Neural progenitor cell (in vitro differentiated cells): ENCODE results near the gene KRTAP10-4. TPM values are rescaled to one million over a fixed set of nuclear protein-coding genes. Genes with fewer than 3 reads are reported as not detected.
"Not testable (repeated sequence)": the region's sequence is repeated elsewhere in the genome, so short reads cannot be mapped to it uniquely, and the experiment has no call there.

Source experiments
- DNase-seq: peaks from one replicate; pipeline ENCODE4 v3.0.0-alpha.2; 2016; ENCODE audit warnings: low spot score
- H2AFZ ChIP-seq: fragments of 200-600 bp; sonication (generic); replicated peaks from 2 replicates; pipeline ENCODE4 v1.6.1; 2016; ENCODE audit warnings: antibody characterized with exemption
- H3F3A ChIP-seq: fragments of 200-600 bp; sonication (generic); 2 replicates; pipeline ENCODE4 v1.6.1; 2016; ENCODE audit warnings: antibody characterized with exemption, low read depth
- H3K27ac ChIP-seq: fragments of 200-600 bp; sonication (generic); 2 replicates; pipeline ENCODE4 v1.5.1; 2016; ENCODE audit warnings: mild to moderate bottlenecking
- H3K27me3 ChIP-seq: fragments of 200-600 bp; sonication (generic); 2 replicates; pipeline ENCODE4 v1.6.1; 2016; ENCODE audit warnings: mild to moderate bottlenecking, moderate library complexity
- H3K36me3 ChIP-seq: fragments of 200-600 bp; sonication (generic); 2 replicates; pipeline ENCODE4 v1.5.1; 2016
- H3K4me1 ChIP-seq: fragments of 200-600 bp; sonication (generic); 2 replicates; pipeline ENCODE4 v1.6.1; 2016; ENCODE audit warnings: mixed run types
- H3K4me2 ChIP-seq: fragments of 200-600 bp; sonication (generic); 2 replicates; pipeline ENCODE4 v1.6.1; 2016
- H3K4me3 ChIP-seq: fragments of 200-600 bp; sonication (generic); 2 replicates; pipeline ENCODE4 v1.5.1; 2016
- H3K79me2 ChIP-seq: fragments of 200-600 bp; sonication (generic); 2 replicates; pipeline ENCODE4 v1.6.1; 2016; ENCODE audit warnings: low read depth
- H3K9ac ChIP-seq: fragments of 200-600 bp; sonication (generic); 2 replicates; pipeline ENCODE4 v1.6.1; 2016
- H3K9me3 ChIP-seq: fragments of 200-600 bp; sonication (generic); 2 replicates; pipeline ENCODE4 v1.5.1; 2016; ENCODE audit warnings: low read depth
- H4K20me1 ChIP-seq: fragments of 200-600 bp; sonication (generic); 2 replicates; pipeline ENCODE4 v1.6.1; 2016; ENCODE audit warnings: low read depth
- H3K27ac Mint-ChIP-seq: 3 replicates; pipeline ENCODE4 v1.8.0; 2021; ENCODE audit warnings: mixed read lengths
- H3K27me3 Mint-ChIP-seq: 2 replicates; pipeline ENCODE4 v1.8.0; 2022; ENCODE audit warnings: low read depth, mild to moderate bottlenecking, inconsistent platforms, moderate library complexity, mixed read lengths; ENCODE audit not compliant: insufficient read depth
- H3K36me3 Mint-ChIP-seq: 3 replicates; pipeline ENCODE4 v1.8.0; 2021; ENCODE audit warnings: mixed read lengths
- H3K4me1 Mint-ChIP-seq: 3 replicates; pipeline ENCODE4 v1.8.0; 2021; ENCODE audit warnings: mixed read lengths
- H3K4me3 Mint-ChIP-seq: 3 replicates; pipeline ENCODE4 v1.8.0; 2021; ENCODE audit warnings: mild to moderate bottlenecking, moderate library complexity, mixed read lengths
- H3K9me3 Mint-ChIP-seq: 3 replicates; pipeline ENCODE4 v1.8.0; 2020; ENCODE audit warnings: mixed read lengths
- EZH2 ChIP-seq: fragments of 200-600 bp; sonication (generic); IDR thresholded peaks from 2 replicates; pipeline ENCODE4 v1.6.1; 2017; ENCODE audit warnings: antibody characterized with exemption, mild to moderate bottlenecking, moderate library complexity
- EZH2phosphoT487 ChIP-seq: fragments of 200-600 bp; sonication (generic); IDR thresholded peaks from 2 replicates; pipeline ENCODE4 v1.6.1; 2017; ENCODE audit warnings: antibody characterized with exemption
- total RNA-seq: library from RNA; depleted of rRNA; stranded (reverse); fragments of >200 nt; gene quantifications from 2 replicates; pipeline ENCODE4 v1.2.3, GENCODE V29; 2015; ENCODE audit warnings: low replicate concordance
- TF ChIP-seq, protein P1 (sequence below): fragments of 200-600 bp; sonication (generic); IDR thresholded peaks from 2 replicates; pipeline ENCODE4 v1.5.1; 2017; ENCODE audit warnings: antibody characterized with exemption, mild to moderate bottlenecking

The KRTAP10-4 gene
- total RNA-seq, 1 donor from 2014 or later, result not detected

- no peak for TF ChIP-seq EZH2phosphoT487
- TF ChIP-seq EZH2, result no peak
- TF ChIP-seq, protein P1, sequence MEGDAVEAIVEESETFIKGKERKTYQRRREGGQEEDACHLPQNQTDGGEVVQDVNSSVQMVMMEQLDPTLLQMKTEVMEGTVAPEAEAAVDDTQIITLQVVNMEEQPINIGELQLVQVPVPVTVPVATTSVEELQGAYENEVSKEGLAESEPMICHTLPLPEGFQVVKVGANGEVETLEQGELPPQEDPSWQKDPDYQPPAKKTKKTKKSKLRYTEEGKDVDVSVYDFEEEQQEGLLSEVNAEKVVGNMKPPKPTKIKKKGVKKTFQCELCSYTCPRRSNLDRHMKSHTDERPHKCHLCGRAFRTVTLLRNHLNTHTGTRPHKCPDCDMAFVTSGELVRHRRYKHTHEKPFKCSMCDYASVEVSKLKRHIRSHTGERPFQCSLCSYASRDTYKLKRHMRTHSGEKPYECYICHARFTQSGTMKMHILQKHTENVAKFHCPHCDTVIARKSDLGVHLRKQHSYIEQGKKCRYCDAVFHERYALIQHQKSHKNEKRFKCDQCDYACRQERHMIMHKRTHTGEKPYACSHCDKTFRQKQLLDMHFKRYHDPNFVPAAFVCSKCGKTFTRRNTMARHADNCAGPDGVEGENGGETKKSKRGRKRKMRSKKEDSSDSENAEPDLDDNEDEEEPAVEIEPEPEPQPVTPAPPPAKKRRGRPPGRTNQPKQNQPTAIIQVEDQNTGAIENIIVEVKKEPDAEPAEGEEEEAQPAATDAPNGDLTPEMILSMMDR, result no peak
- H3K27ac Mint-ChIP-seq, result no peak overlapping the region
Measured at GRCh38 chr21:44579056-44579832, 5.7 kb downstream of the KRTAP10-4 start.

DNA sequence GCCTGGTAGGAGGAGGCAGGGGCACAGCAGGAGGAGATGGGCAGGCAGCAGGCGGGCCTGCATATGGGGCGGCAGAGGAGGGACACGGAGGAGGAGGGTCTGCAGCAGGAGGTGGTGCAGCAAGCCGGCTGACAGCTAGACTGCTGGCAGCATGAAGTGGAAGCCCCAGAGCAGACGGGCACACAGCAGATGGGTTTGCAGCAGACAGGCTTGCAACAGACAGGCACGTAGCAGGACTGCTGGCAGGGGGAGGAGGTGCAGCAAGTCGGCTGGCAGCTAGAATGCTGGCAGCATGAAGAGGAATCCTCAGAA, 6.3 kb downstream of the KRTAP10-4 start:
- Histone ChIP-seq H3K79me2 (no peaks in the 10 kb centered on the region), H3K9me3 (peaks cover 10% of the 10 kb centered on the region), H3K4me3 (no peak overlapping the region), H3F3A (peaks cover 14% of the 10 kb centered on the region), H3K4me2 (no peak overlapping the region), H3K27ac (no peak overlapping the region), H3K4me1 (peaks cover 13% of the 10 kb centered on the region), H3K36me3 (no peaks in the 10 kb centered on the region), H2AFZ (no peak overlapping the region), H4K20me1 (no peaks in the 10 kb centered on the region), H3K27me3 (no peaks in the 10 kb centered on the region), H3K9ac (no peak overlapping the region)
- Mint-ChIP-seq H3K4me3 (no peak overlapping the region), H3K4me1 (peaks cover 11% of the 10 kb centered on the region), H3K9me3 (peaks cover 44% of the 10 kb centered on the region), H3K27me3 (peaks cover 4% of the 10 kb centered on the region), H3K27ac (no peak overlapping the region), H3K36me3 (no peaks in the 10 kb centered on the region)
- no peak for DNase-seq
- TF ChIP-seq EZH2phosphoT487 (no peak), EZH2 (no peak)

More at GRCh38 chr21:44579056-44579832, 5.7 kb downstream of the KRTAP10-4 start:
- peaks cover 44% of the 10 kb centered on the region for H3K9me3 Mint-ChIP-seq
- Histone ChIP-seq H3K36me3 (no peaks in the 10 kb centered on the region), H3K27me3 (no peaks in the 10 kb centered on the region), H3K27ac (no peak overlapping the region), H3K4me2 (no peak overlapping the region), H3K4me1 (peaks cover 13% of the 10 kb centered on the region), H2AFZ (no peak overlapping the region), H3F3A (peaks cover 14% of the 10 kb centered on the region), H3K4me3 (no peak overlapping the region), H3K9me3 (peaks cover 10% of the 10 kb centered on the region), H3K79me2 (no peaks in the 10 kb centered on the region), H3K9ac (no peak overlapping the region), H4K20me1 (no peaks in the 10 kb centered on the region)
- DNase-seq, result no peak
- H3K36me3 Mint-ChIP-seq, result no peaks in the 10 kb centered on the region
- peaks cover 12% of the 10 kb centered on the region for H3K4me1 Mint-ChIP-seq
- H3K27me3 Mint-ChIP-seq, result peaks cover 4% of the 10 kb centered on the region
- no peak overlapping the region for H3K4me3 Mint-ChIP-seq

GRCh38 chr21:44580231-44580821, 6.8 kb downstream of the KRTAP10-4 start, which contains the start of gene KRTAP10-5:
Gene KRTAP10-5 (minus strand): TSS chr21:44580604. CDS start chr21:44580578, 26 bp downstream.
- H3K4me1 Mint-ChIP-seq, H3K27ac Mint-ChIP-seq, H3K4me2 ChIP-seq, H3K36me3 Mint-ChIP-seq, H3K4me3 ChIP-seq, H3K27ac ChIP-seq, H3K27me3 Mint-ChIP-seq, H3K27me3 ChIP-seq, H2AFZ ChIP-seq, H3K9ac ChIP-seq, H3K36me3 ChIP-seq, H4K20me1 ChIP-seq, H3K4me3 Mint-ChIP-seq, H3K9me3 ChIP-seq, H3K79me2 ChIP-seq, DNase-seq: not testable (repeated sequence)
- H3K9me3 Mint-ChIP-seq, result peaks cover 44% of the 10 kb centered on the region
- Histone ChIP-seq H3K4me1 (peaks cover 13% of the 10 kb centered on the region), H3F3A (peaks cover 14% of the 10 kb centered on the region)

DNA sequence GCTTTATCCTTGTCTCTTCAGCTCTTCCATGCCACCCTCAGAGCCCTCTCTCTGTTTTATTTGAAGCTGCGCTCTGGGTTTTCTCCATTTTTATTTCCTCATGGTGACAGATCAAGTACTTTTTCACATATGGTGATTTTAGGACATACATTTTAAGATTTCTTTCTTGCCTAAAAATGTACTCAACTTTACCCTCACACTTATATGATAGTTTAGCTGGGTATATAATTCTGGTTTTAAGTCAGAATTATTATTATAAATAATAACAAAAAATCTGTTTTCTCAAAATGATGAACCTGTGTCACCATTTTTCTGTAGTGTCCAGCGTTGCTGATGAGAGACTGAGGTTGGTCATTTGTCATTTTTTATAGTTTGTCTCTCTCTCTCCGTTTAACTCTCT, 7.6 kb downstream of the KRTAP10-4 start:
- Histone ChIP-seq H3K36me3 (no peaks in the 10 kb centered on the region), H3F3A (peaks cover 14% of the 10 kb centered on the region), H2AFZ (no peak overlapping the region), H3K4me1 (peaks cover 13% of the 10 kb centered on the region), H3K9ac (no peak overlapping the region), H3K9me3 (peaks cover 10% of the 10 kb centered on the region), H4K20me1 (no peaks in the 10 kb centered on the region), H3K27ac (no peak overlapping the region), H3K4me3 (no peak overlapping the region), H3K79me2 (no peaks in the 10 kb centered on the region), H3K27me3 (no peaks in the 10 kb centered on the region), H3K4me2 (no peak overlapping the region)
- Mint-ChIP-seq H3K4me3 (no peak overlapping the region), H3K9me3 (peaks cover 42% of the 10 kb centered on the region), H3K4me1 (peaks cover 10% of the 10 kb centered on the region), H3K27me3 (no peaks in the 10 kb centered on the region), H3K27ac (no peak overlapping the region), H3K36me3 (no peaks in the 10 kb centered on the region)
- TF ChIP-seq EZH2, result no peak
- TF ChIP-seq, protein P1, result no peak
- no peak for TF ChIP-seq EZH2phosphoT487
- DNase-seq, result no peak
